OCI-LY1 (cell line): ENCODE data around the gene BTBD6.

Experiments used
- CTCF ChIP-seq: fragments of 200-600 bp; sonication (generic), shearing (Covaris generic); IDR thresholded peaks from 2 replicates; pipeline ENCODE4 v1.5.1; 2017; ENCODE audit warnings: mild to moderate bottlenecking, antibody characterized with exemption, low read length, moderate library complexity, mixed read lengths
- EZH2 ChIP-seq: fragments of 200-600 bp; sonication (generic), shearing (Covaris generic); IDR thresholded peaks from 2 replicates; pipeline ENCODE4 v1.8.0; 2017; ENCODE audit warnings: borderline replicate concordance, mixed run types, mild to moderate bottlenecking, antibody characterized with exemption, low read length, moderate library complexity, mixed read lengths

- TF ChIP-seq CTCF (no peak), EZH2 (no peak)
These were observed 51.6 kb downstream of the BTBD6 start for GRCh38 chr14:105299654-105300541.
